Measurements from ENCODE around the gene BCL2L12.

DNA sequence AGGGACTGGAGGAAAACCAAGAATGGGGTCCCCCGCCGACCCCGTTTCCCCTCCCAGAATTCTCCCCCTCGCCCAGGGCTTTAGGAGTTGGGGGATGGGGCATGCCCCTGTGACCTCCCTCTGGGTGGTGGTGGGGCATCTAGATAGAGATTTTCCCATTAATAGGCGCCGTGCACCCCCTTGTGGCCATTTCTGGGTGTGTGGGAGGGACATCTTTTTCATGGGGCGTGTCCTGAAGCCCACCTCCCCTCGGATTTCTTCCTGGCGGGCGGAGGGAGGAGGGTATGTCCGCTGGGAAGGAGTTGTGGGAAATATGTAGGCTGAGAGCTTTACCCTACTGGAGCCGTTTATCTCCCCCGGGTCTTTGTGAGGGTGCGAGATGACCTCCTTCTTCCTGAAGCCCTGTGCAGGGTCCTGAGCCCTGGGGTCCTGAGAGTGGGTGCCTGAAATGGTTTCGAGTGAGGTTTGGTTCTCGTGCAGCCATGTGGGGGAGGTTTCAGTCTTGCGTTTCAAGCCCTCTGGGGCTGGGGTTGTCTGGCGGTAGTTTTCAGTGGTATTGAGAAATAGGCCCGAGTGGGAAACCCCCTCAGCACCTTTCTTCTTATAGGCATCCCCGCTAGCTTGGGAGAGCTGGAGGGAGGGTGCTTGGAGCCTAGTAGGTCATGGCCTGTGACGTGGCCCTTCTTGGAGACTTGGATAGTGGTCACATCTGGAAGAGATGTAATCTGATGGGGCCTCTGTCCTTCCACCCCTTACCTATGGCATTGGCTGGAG lies 12.4 kb downstream of the BCL2L12 start:
- TF ChIP-seq, protein P1, sequence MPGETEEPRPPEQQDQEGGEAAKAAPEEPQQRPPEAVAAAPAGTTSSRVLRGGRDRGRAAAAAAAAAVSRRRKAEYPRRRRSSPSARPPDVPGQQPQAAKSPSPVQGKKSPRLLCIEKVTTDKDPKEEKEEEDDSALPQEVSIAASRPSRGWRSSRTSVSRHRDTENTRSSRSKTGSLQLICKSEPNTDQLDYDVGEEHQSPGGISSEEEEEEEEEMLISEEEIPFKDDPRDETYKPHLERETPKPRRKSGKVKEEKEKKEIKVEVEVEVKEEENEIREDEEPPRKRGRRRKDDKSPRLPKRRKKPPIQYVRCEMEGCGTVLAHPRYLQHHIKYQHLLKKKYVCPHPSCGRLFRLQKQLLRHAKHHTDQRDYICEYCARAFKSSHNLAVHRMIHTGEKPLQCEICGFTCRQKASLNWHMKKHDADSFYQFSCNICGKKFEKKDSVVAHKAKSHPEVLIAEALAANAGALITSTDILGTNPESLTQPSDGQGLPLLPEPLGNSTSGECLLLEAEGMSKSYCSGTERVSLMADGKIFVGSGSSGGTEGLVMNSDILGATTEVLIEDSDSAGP (CRISPR knock-in tag; IDR thresholded peaks at IDR 0.05; ENCODE audit: borderline replicate concordance), result no peak
- TF ChIP-seq ZNF737 (CRISPR knock-in tag; IDR thresholded peaks at IDR 0.05; ENCODE audit: borderline replicate concordance) (no peak), EZH2 (conservative IDR thresholded peaks at IDR 0.05; ENCODE audit: low read depth, low read length) (no peak), POLR2A (IDR thresholded peaks at IDR 0.05; ENCODE audit: insufficient read depth in 1 of 2, low read depth in 2 of 2, low read length in 2 of 2) (no peak), NR2F2 (IDR thresholded peaks at IDR 0.05; ENCODE audit: borderline replicate concordance, low read depth) (0 out of 2 replicates have a peak, but pooled peaks have one; percentile 30), HNRNPL (IDR thresholded peaks at IDR 0.05; ENCODE audit: low read depth, low read length) (no peak)

All from HepG2 (cell line).